GM10266 (cell line): ENCODE results near the gene MGAT5.

ENCODE experiments used
- DNase-seq: peaks from one replicate; pipeline ENCODE4 v3.0.0; 2012; ENCODE audit errors: extremely low spot score
- TF ChIP-seq, protein P1 (sequence below): IDR thresholded peaks from 2 replicates; pipeline ENCODE4 v1.5.1; 2012; ENCODE audit warnings: mild to moderate bottlenecking, low read depth; ENCODE audit not compliant: control insufficient read depth, insufficient read depth; ENCODE audit errors: missing control alignments

MGAT5 gene

DNA sequence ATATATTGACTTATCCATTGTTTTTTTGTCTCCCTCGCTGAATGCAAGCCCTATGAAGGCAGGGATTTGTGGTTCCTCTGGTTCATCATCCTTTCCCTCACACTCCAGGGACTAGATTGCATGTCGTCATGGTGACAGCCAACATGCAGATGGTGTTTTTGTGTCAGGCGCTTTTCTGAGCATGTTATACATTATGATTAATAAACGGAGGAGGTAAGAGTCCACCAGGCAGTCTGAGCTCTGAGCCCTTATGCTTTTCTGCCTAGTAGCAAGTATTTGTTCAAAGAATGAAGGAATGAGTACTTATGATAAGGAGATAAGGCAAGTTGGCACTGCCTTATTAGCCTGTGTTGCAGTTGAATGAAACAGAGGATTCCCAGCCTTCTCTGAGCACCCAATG lies 181.6 kb downstream of the MGAT5 start:
- TF ChIP-seq, protein P1, sequence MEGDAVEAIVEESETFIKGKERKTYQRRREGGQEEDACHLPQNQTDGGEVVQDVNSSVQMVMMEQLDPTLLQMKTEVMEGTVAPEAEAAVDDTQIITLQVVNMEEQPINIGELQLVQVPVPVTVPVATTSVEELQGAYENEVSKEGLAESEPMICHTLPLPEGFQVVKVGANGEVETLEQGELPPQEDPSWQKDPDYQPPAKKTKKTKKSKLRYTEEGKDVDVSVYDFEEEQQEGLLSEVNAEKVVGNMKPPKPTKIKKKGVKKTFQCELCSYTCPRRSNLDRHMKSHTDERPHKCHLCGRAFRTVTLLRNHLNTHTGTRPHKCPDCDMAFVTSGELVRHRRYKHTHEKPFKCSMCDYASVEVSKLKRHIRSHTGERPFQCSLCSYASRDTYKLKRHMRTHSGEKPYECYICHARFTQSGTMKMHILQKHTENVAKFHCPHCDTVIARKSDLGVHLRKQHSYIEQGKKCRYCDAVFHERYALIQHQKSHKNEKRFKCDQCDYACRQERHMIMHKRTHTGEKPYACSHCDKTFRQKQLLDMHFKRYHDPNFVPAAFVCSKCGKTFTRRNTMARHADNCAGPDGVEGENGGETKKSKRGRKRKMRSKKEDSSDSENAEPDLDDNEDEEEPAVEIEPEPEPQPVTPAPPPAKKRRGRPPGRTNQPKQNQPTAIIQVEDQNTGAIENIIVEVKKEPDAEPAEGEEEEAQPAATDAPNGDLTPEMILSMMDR: no peak
- no peak for DNase-seq

DNA sequence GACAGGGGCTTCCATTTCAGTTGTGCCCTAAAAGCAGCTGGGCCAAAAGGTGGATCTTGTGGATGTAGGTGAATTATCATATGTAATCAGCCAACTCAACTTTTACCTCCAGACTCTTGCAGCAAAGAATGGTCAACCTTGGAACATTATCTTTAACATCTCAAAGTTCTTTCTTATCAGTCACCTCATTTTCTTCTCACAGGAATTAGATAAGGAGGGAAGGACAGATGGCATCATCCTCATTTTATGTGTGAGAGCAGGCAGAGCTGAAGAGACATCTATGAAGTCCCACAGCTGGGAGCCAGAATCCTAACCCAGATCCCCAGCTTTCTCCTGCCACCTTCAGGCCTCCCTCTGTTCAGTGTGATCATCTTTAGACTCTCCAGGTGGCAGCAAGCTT lies 182.1 kb downstream of the MGAT5 start:
- no peak for DNase-seq
- TF ChIP-seq, protein P1: no peak

DNA sequence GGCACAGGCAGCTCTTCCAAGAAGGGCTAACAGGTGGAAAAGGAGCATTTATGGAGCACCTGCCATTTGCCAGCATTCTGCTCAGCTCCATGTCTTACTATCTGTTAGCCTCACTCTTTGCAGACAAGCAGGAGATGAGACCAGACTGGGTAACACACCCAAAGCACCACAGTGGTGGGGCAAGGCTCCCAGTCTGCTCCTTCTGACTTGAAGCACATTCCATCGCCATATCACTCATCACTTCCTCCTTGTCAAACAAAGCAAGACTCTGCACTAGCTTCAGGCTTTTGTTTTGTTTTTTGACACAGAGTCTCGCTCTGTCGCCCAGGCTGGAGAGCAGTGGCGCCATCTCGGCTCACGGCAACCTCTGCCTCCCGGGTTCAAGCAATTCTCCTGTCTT lies 182.8 kb downstream of the MGAT5 start:
- TF ChIP-seq, protein P1: no peak
- no peak for DNase-seq

DNA sequence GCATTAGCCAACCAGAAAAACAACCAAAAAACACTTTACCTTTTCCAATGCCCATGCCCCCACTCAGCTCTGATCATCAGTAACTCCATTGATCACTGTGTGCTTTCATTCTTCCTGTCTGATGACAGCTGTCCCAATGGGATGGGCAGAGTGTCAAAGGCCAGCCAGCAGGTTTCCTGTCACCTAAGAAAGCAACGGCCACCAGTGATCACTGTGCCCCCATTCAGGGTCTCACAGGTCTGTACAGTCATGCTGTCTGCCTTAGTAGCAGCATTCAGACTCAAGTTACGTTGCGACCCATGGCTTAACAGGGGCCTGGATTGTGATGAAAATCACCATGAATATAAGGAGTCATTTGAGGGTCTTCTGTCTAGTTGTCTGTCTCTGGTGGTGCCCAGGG lies 184.5 kb downstream of the MGAT5 start:
- DNase-seq: no peak
- TF ChIP-seq, protein P1: no peak

DNA sequence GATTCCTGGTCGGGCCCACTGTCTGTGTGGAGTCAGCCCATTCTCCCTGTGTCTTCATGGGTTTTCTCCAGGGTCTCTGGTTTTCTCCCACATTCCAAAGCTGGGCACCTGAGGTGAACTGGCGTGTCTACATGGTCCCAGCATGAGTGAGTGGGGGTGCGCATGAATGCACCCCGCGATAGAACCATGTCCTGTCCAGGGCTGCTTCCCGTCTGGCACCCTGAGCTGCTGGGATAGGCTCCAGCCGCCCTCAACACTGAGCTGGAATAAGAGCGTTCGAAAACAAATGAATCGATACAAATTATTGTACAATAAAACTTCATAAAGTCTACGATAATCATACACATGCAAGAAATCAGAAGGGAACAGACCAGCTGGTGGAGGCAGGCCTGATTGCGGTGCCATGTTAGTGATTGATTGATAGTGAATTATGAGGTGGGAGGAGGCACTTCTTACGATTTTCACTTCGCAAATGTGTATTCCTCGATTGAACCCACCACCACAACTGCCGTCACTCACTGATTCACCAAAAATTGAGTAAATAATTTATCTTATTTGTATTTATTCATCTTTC lies 186.6 kb downstream of the MGAT5 start:
- TF ChIP-seq, protein P1: no peak
- DNase-seq: no peak

DNA sequence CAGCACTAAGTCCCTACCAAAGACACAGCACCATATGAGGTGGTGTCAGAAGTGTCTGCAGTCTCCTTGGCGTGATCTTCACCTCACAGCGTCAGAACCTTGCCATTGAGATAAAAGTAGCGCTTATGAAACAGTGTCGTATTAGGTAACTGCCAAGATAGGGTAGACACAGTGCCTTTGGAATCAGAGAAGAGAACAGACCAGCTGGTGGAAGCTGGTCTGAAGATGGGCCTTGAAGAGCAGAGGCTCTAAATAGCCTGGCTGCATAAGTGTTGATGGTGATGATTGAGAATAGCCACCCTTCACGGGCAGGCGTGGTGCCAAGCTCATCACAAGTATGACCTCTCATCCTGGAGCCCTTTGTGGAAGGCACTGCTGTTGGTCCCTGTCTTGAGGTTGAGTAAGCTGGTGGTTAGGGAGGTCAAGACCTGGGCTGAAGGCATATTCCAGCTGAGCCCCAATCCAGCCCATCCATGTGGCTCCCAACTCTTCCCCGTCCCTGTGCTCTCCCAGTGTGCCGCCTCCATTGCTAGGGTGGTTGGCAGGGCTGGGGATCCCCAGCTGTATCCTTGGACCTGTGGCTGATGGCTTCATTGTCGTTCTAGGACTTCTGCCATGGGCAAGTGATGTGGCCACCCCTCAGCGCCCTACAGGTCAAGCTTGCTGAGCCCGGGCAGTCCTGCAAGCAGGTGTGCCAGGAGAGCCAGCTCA lies 187.4 kb downstream of the MGAT5 start:
- TF ChIP-seq, protein P1: no peak
- DNase-seq: no peak

DNA sequence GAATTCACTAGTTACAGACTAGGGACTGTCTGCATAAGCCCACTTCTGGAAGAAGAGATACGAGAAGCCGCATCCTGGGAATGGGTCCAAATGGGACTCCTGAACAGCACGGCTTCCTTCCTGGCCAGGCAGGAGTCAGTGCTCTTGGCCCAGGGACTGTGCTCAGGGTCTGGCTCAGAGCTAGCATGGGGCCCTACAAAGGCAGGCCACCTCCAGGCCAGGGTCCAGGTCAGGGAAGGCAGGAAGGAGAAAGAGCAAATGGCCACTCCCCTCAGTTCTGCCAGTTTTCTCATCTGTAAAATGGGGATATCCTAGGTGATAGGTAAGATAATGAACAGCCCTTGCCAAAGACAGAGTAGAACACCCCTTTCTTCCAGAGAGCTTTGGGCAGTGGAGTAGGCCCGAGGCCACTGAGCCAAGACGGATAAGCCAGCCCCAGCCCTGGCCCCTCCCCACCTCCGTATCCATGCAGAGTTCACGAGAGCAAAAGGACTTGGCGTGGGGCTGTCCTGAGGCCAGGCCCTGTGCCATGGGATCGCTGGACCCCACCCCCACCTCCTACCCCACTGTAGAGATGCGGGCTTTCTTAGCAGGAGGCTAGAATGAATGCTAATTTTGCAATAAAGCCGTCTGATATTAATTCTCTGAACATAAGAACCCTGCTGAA lies 190.1 kb downstream of the MGAT5 start:
- TF ChIP-seq, protein P1: no peak
- no peak for DNase-seq
